PC-9 (cell line): ENCODE results near the gene ITIH2.

Source experiments
- CTCF ChIP-seq: fragments of 200-600 bp; sonication (generic); conservative IDR thresholded peaks from 2 replicates; pipeline ENCODE4 v1.6.1; 2017; ENCODE audit warnings: mixed run types, antibody characterized with exemption, mild to moderate bottlenecking, moderate library complexity
- EZH2 ChIP-seq: fragments of 200-600 bp; sonication (generic); IDR thresholded peaks from 2 replicates; pipeline ENCODE4 v1.8.0; 2017; ENCODE audit warnings: antibody characterized with exemption, low read depth

- TF ChIP-seq CTCF (no peak), EZH2 (no peak)
Observed at GRCh38 chr10:7766241-7766640, 63.1 kb downstream of the ITIH2 start.
